Measurements from ENCODE around the gene PSG11.
"Not testable (repeated sequence)": the region's sequence is repeated elsewhere in the genome, so short reads cannot be mapped to it uniquely, and the experiment has no call there.

Gene PSG11

GRCh38 chr19:43022098-43022497 lies 4.2 kb downstream of the PSG11 start:
- not testable (repeated sequence) for ATAC-seq
- TF ChIP-seq ISL1 (CRISPR knock-in tag; IDR thresholded peaks at IDR 0.05) = peak; percentile 52; the same call in 1 of the 2 replicates

- peak; percentile 70; the same call in 2 of the 3 replicates for ATAC-seq
- TF ChIP-seq ZFP3 (CRISPR knock-in tag; IDR thresholded peaks at IDR 0.05) = 0 out of 2 replicates have a peak, but pooled peaks have one; percentile 24
These were observed 4.6 kb downstream of the PSG11 start for GRCh38 chr19:43021629-43022028.

GRCh38 chr19:43019588-43019987 lies 6.7 kb downstream of the PSG11 start:
- not testable (repeated sequence) for ATAC-seq

DNA sequence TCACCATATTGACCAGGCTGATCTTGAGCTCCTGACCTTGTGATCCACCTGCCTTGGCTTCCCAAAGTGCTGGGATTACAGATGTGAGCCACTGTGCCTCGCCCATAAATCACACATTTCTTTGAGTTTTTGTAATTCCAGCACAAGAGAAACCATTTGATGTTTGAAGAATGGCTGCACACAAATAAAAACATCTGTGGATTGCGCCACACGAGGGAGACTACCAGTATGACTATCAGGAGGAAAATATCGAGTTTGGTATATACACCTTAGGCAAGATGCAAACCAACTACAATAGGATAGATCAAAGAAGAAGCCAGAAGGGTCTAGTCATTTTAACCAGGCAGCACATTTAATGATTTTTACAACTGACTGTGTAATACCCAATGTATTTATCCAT lies 20.4 kb downstream of the PSG11 start:
- not testable (repeated sequence) for ATAC-seq

- ATAC-seq = not testable (repeated sequence)
These were observed 21.4 kb downstream of the PSG11 start for GRCh38 chr19:43004846-43005245.

DNA sequence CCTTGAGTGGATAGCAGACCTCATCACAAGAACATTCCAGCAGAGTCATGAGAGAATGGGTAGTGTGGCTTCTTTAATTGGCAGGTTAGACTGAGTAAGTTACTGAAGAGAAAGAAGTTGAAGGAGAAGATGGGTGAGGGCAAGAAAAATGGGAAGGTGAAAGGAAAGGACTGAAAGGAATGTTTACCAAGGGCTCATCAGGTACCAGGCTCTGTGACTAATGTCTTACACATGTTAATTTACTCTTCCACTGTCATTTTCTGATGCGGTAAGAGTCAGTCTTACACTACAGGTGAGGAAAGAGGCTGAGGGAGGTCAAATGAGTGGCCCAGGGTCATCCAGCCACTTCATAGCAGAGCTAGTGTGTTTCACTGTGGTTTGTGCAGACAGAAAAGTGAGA lies 22.6 kb downstream of the PSG11 start:
- not testable (repeated sequence) for ATAC-seq

DNA sequence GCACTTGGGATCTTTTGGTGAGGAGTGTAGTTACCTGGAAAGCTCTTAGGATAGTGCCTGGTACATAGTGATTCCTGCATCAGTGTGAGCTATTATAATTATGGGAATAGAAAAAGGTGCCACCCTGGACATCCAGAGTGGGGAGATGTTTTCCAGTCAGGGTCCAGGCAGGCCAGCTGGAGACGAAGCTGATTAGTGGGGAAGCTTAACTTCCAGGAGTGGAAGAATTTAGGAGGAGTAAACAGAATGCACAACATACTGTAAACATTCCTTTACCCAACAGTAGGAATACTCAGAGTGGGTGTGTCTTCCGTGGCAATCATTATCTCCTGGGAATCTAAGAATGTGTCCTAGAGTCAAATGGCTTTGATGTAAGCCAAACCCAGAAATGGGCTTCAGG lies 23.3 kb downstream of the PSG11 start:
- not testable (repeated sequence) for ATAC-seq

DNA sequence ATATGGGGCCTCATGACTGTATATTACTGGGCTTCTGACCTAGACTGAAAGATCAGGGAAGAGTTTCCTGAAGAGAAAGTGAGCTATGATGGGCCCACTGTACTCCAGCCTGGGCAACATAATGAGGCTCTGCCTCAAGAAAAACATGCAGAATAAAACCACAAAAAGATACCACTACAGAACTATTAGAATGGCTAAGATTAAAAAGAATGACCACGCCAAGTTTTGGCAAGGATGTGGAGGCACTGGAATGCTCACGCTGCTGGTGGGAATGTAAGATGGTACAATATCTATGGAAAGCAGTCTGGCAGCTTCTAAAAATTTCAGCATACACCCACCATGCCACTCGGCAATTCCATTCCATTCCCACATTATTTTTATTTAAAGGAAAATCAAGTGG lies 30.1 kb downstream of the PSG11 start:
- ATAC-seq = not testable (repeated sequence)

DNA sequence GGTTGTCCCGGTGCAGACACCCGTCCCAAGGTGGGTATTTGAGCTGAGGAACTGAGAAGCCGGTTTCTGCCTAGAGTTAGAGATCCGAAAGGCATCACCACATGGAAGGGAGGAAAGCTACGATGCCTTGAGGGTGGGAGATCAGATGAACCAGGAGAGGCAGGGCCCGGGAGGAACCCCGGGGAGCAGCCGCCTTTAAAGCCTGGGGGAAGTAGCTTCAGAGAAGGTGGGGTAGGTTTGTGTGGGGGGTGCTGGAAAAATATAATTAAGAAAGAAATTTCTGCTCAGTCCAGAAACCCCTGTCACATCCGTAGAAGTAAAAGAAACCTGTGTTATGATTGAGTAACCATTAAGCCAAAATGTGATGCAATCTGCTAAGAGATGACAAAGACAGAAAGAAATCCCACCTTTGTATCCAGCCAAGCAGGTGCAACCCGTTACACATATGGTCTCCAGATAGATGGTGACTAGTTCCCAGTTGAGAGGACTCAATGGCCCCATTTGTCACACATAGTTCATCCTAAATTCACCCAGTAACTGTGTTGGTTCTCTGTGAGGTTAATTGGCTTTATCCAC lies 34.2 kb downstream of the PSG11 start:
- ATAC-seq = not testable (repeated sequence)

DNA sequence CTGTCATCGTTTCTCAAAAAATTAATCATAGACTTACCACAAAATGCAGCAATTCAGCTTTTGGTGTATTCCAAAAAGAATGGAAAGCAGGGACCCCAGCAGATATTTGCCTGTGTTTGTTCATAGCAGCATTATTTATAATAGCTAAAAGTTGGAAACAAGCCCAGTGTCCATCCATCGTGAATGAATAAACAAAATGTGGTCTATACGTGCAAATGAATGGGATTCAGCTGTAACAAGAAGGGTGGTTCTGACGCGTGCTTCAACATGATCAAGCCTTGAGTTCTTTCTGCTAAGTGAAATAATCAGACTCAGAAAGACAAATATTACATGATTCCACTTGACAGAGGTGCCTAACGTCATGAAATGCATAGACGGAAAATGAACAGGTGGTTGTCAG lies 36.4 kb downstream of the PSG11 start:
- ATAC-seq = no peak
- TF ChIP-seq ZFP30 (CRISPR knock-in tag; IDR thresholded peaks at IDR 0.05) (no peak), ZFP3 (CRISPR knock-in tag; IDR thresholded peaks at IDR 0.05) (no peak), PPARA (CRISPR knock-in tag; IDR thresholded peaks at IDR 0.05; ENCODE audit: borderline replicate concordance) (no peak), TCF4 (CRISPR knock-in tag; IDR thresholded peaks at IDR 0.05; ENCODE audit: borderline replicate concordance) (no peak), ZNF70 (CRISPR knock-in tag; IDR thresholded peaks at IDR 0.05) (no peak), BACH2 (CRISPR knock-in tag; IDR thresholded peaks at IDR 0.05; ENCODE audit: borderline replicate concordance) (no peak), ARNTL (CRISPR knock-in tag; IDR thresholded peaks at IDR 0.05; ENCODE audit: borderline replicate concordance, low read depth) (no peak), ZNF8 (CRISPR knock-in tag; IDR thresholded peaks at IDR 0.05) (no peak), SNAI2 (CRISPR knock-in tag; IDR thresholded peaks at IDR 0.05) (no peak), TOX (CRISPR knock-in tag; IDR thresholded peaks at IDR 0.05; ENCODE audit: borderline replicate concordance) (no peak), CSDC2 (CRISPR knock-in tag; IDR thresholded peaks at IDR 0.05) (no peak)

GRCh38 chr19:42989186-42989585 lies 37.1 kb downstream of the PSG11 start:
- ATAC-seq = not testable (repeated sequence)

DNA sequence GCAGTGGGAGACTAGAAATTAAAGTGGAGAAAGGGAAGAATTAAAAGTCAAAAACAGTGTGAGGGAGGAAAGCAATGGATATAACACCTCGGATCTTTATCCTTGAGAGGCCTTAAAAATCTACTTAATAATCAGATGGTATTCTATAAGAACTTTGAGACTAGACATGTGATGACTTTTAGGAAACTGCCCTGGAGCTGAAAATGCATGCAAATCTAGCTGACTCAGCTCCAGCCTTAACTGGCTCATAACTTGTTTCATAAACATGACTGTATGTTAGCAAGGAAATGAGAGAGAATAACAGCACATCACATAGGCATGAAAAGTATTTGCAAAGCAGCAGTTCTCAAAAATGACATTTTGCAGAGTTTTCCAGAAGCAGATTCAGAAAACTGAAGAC lies 38.1 kb downstream of the PSG11 start:
- peak; percentile 50; the same call in 1 of the 3 replicates for ATAC-seq

- ATAC-seq = no peak
- TF ChIP-seq BACH2 (CRISPR knock-in tag; IDR thresholded peaks at IDR 0.05; ENCODE audit: borderline replicate concordance) (no peak), ARNTL (CRISPR knock-in tag; IDR thresholded peaks at IDR 0.05; ENCODE audit: borderline replicate concordance, low read depth) (no peak), ZFP30 (CRISPR knock-in tag; IDR thresholded peaks at IDR 0.05) (no peak), CSDC2 (CRISPR knock-in tag; IDR thresholded peaks at IDR 0.05) (no peak), ZNF8 (CRISPR knock-in tag; IDR thresholded peaks at IDR 0.05) (no peak), ZNF70 (CRISPR knock-in tag; IDR thresholded peaks at IDR 0.05) (no peak), SNAI2 (CRISPR knock-in tag; IDR thresholded peaks at IDR 0.05) (no peak), ZNF565 (CRISPR knock-in tag; conservative IDR thresholded peaks at IDR 0.05; ENCODE audit: low read depth) (no peak), TOX (CRISPR knock-in tag; IDR thresholded peaks at IDR 0.05; ENCODE audit: borderline replicate concordance) (no peak), TSHZ2 (CRISPR knock-in tag; IDR thresholded peaks at IDR 0.05) (no peak), ZFP3 (CRISPR knock-in tag; IDR thresholded peaks at IDR 0.05) (no peak), RARB (CRISPR knock-in tag; IDR thresholded peaks at IDR 0.05) (no peak), ISL1 (CRISPR knock-in tag; IDR thresholded peaks at IDR 0.05) (no peak)
- TF ChIP-seq, protein P1, sequence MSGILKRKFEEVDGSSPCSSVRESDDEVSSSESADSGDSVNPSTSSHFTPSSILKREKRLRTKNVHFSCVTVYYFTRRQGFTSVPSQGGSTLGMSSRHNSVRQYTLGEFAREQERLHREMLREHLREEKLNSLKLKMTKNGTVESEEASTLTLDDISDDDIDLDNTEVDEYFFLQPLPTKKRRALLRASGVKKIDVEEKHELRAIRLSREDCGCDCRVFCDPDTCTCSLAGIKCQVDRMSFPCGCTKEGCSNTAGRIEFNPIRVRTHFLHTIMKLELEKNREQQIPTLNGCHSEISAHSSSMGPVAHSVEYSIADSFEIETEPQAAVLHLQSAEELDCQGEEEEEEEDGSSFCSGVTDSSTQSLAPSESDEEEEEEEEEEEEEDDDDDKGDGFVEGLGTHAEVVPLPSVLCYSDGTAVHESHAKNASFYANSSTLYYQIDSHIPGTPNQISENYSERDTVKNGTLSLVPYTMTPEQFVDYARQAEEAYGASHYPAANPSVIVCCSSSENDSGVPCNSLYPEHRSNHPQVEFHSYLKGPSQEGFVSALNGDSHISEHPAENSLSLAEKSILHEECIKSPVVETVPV (CRISPR knock-in tag; IDR thresholded peaks at IDR 0.05) = no peak
These were observed 40.7 kb downstream of the PSG11 start for GRCh38 chr19:42985588-42985987.

DNA sequence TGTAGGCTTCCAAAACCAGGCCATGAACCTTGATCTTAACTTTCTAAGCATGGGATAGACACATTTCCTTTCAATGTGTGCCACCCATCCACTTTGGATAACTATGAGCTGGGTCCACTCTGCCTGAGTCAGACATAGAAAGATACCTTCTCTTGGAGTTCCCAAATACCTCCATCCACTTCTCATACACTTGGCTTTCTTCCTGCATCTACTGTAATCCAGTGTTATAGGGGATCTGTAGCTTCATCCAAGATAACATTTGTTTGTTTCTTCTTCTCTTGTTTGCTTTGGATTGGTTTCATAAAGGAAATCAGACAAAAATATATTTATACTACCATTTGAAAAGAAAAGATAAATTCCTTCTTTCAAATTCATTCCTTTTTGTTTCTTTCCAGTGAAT lies 44.2 kb downstream of the PSG11 start:
- not testable (repeated sequence) for ATAC-seq
